IMR-90 (cell line): ENCODE results near the gene DDX24. TPM values are rescaled to one million over a fixed set of nuclear protein-coding genes. Genes with fewer than 3 reads are reported as not detected.

Experiments
- ATAC-seq: fragments of 200-7000 bp; cut with Tn5 transposase; 2 replicates; pipeline ENCODE4 v1.9.1; 2020; ENCODE audit warnings: low read depth, mild to moderate bottlenecking, moderate library complexity
- BruUV-seq: library from RNA; stranded (reverse); fragments of 400-500 nt; replicated peaks from 2 replicates; lab custom pipeline; 2021; lab: Mats Ljungman, UMichigan
- CTCF ChIA-PET: fragments of 300-600 bp; formaldehyde crosslinking; extraction: SDS; loops from one replicate; lab custom pipeline; 2021; ENCODE audit warnings: antibody characterized with exemption; lab: Yijun Ruan, JAX
- POLR2A ChIA-PET: fragments of 300-600 bp; sonication (Branson Sonifier 250); formaldehyde crosslinking; loops from one replicate; lab custom pipeline; 2022; ENCODE audit warnings: antibody characterized with exemption; ENCODE audit not compliant: unreplicated experiment; lab: Charles Lee
- DNase-seq: peaks from one replicate; pipeline ENCODE4 v3.0.0; 2013
- H2AFZ ChIP-seq: replicated peaks from 2 replicates; pipeline ENCODE3; 2013; ENCODE audit warnings: low read length, mild to moderate bottlenecking; ENCODE audit not compliant: poor library complexity
- H2AK5ac ChIP-seq: 2 replicates; pipeline ENCODE4 v1.6.1; 2013; ENCODE audit warnings: low read depth, low read length, inconsistent platforms
- H2AK9ac ChIP-seq: replicated peaks from 2 replicates; pipeline ENCODE3; 2013; ENCODE audit warnings: mild to moderate bottlenecking, low read depth, low read length, moderate library complexity; ENCODE audit not compliant: poor library complexity
- H2BK120ac ChIP-seq: 2 replicates; pipeline ENCODE4 v1.6.1; 2013; ENCODE audit warnings: low read depth, low read length, inconsistent platforms
- H2BK15ac ChIP-seq: 3 replicates; pipeline ENCODE4 v1.6.1; 2013; ENCODE audit warnings: low read depth, low read length, inconsistent platforms
- H2BK20ac ChIP-seq: 2 replicates; pipeline ENCODE4 v1.6.1; 2013; ENCODE audit warnings: low read depth, mild to moderate bottlenecking, inconsistent platforms, low read length, moderate library complexity
- H2BK5ac ChIP-seq: 2 replicates; pipeline ENCODE4 v1.6.1; 2013; ENCODE audit warnings: mild to moderate bottlenecking, low read depth, low read length, inconsistent platforms; ENCODE audit not compliant: poor library complexity, severe bottlenecking
- H3K14ac ChIP-seq: replicated peaks from 2 replicates; pipeline ENCODE4 v1.6.1; 2013; ENCODE audit warnings: low read depth, low read length, inconsistent platforms
- H3K18ac ChIP-seq: 2 replicates; pipeline ENCODE4 v1.6.1; 2013; ENCODE audit warnings: low read depth, low read length, control low read depth
- H3K23ac ChIP-seq: 2 replicates; pipeline ENCODE4 v1.6.1; 2013; ENCODE audit warnings: low read depth, low read length, inconsistent platforms
- H3K27ac ChIP-seq: 2 replicates; pipeline ENCODE4 v1.5.1; 2013; ENCODE audit warnings: mild to moderate bottlenecking, control low read depth, low read length; ENCODE audit not compliant: insufficient read depth
- H3K27me3 ChIP-seq: 2 replicates; pipeline ENCODE4 v1.6.1; 2013; ENCODE audit warnings: low read length; ENCODE audit not compliant: control insufficient read depth, insufficient read depth
- H3K36me3 ChIP-seq: 2 replicates; pipeline ENCODE4 v1.6.1; 2013; ENCODE audit warnings: low read length, mixed read lengths; ENCODE audit not compliant: control insufficient read depth, insufficient read depth
- H3K4ac ChIP-seq: 2 replicates; pipeline ENCODE4 v1.6.1; 2013; ENCODE audit warnings: low read depth, low read length, inconsistent platforms
- H3K4me1 ChIP-seq: 2 replicates; pipeline ENCODE4 v1.6.1; 2013; ENCODE audit warnings: low read length, mixed read lengths; ENCODE audit not compliant: control insufficient read depth, insufficient read depth
- H3K4me2 ChIP-seq: 2 replicates; pipeline ENCODE4 v1.6.1; 2013; ENCODE audit warnings: low read depth, mild to moderate bottlenecking, control low read depth, low read length, moderate library complexity
- H3K4me3 ChIP-seq: 2 replicates; pipeline ENCODE4 v1.5.1; 2013; ENCODE audit warnings: low read depth, mild to moderate bottlenecking, control low read depth, low read length, moderate library complexity; ENCODE audit not compliant: insufficient read depth
- H3K56ac ChIP-seq: 2 replicates; pipeline ENCODE4 v1.6.1; 2013; ENCODE audit warnings: low read length, inconsistent platforms; ENCODE audit not compliant: insufficient read depth; ENCODE audit errors: extremely low read depth
- H3K79me1 ChIP-seq, 2 experiments: 2 replicates each; pipeline ENCODE4 v1.6.1; 2013; ENCODE audit warnings: low read length in 2 of 2, inconsistent platforms in 1 of 2, low read depth in 1 of 2
- H3K9ac ChIP-seq: 2 replicates; pipeline ENCODE4 v1.6.1; 2013; ENCODE audit warnings: low read depth, low read length, control low read depth
- H3K9me1 ChIP-seq: 2 replicates; pipeline ENCODE4 v1.6.1; 2013; ENCODE audit warnings: low read length, inconsistent platforms; ENCODE audit not compliant: insufficient read depth
- H3K9me3 ChIP-seq: 2 replicates; pipeline ENCODE4 v1.6.1; 2013; ENCODE audit warnings: low read length; ENCODE audit not compliant: control insufficient read depth, insufficient read depth
- H4K20me1 ChIP-seq: 2 replicates; pipeline ENCODE4 v1.6.1; 2013; ENCODE audit warnings: low read length, inconsistent platforms; ENCODE audit not compliant: insufficient read depth
- H4K5ac ChIP-seq: 2 replicates; pipeline ENCODE4 v1.6.1; 2013; ENCODE audit warnings: mild to moderate bottlenecking, low read depth, low read length, control low read depth
- H4K8ac ChIP-seq, 2 experiments: 2 replicates each; pipeline ENCODE4 v1.6.1; 2013; ENCODE audit warnings: low read depth in 2 of 2, low read length in 2 of 2, control low read depth in 1 of 2, inconsistent platforms in 1 of 2
- H4K91ac ChIP-seq: 2 replicates; pipeline ENCODE4 v1.6.1; 2013; ENCODE audit warnings: low read depth, low read length, inconsistent platforms; ENCODE audit not compliant: insufficient read depth
- CEBPB ChIP-seq: IDR thresholded peaks from 2 replicates; pipeline ENCODE4 v1.6.1; 2012; ENCODE audit warnings: low read depth, low read length, improper control_type of control experiment
- CHD1 ChIP-seq: IDR thresholded peaks from 2 replicates; pipeline ENCODE4 v1.6.1; 2012; ENCODE audit warnings: low read depth, low read length, improper control_type of control experiment
- FOS ChIP-seq: fragments of 150-350 bp; IDR thresholded peaks from 2 replicates; pipeline ENCODE4 v1.6.1; 2016; ENCODE audit warnings: low read depth, low read length
- MAFK ChIP-seq: IDR thresholded peaks from 2 replicates; pipeline ENCODE4 v1.6.1; 2012; ENCODE audit warnings: low read depth, low read length, improper control_type of control experiment
- MAZ ChIP-seq: IDR thresholded peaks from 2 replicates; pipeline ENCODE4 v1.6.1; 2012; ENCODE audit warnings: low read depth, mild to moderate bottlenecking, low read length, improper control_type of control experiment, moderate library complexity, borderline replicate concordance
- RAD21 ChIP-seq: IDR thresholded peaks from 2 replicates; pipeline ENCODE4 v1.6.1; 2012; ENCODE audit warnings: low read length, improper control_type of control experiment
- RCOR1 ChIP-seq: IDR thresholded peaks from 2 replicates; pipeline ENCODE4 v1.6.1; 2012; ENCODE audit warnings: mild to moderate bottlenecking, low read length, improper control_type of control experiment; ENCODE audit not compliant: insufficient replicate concordance
- RFX5 ChIP-seq: IDR thresholded peaks from 2 replicates; pipeline ENCODE4 v1.8.0; 2012; ENCODE audit warnings: low read depth, mild to moderate bottlenecking, low read length, moderate library complexity
- SMC3 ChIP-seq: fragments of 150-350 bp; IDR thresholded peaks from 2 replicates; pipeline ENCODE4 v1.6.1; 2016; ENCODE audit warnings: low read depth, mild to moderate bottlenecking, antibody characterized with exemption, low read length, moderate library complexity
- WGBS, 2 experiments: methylation state at CpG; one replicate each; pipeline versions ENCODE4 v1.1.5 to v1.1.7; 2013; ENCODE audit warnings: missing lambda C conversion rate in 2 of 2; ENCODE audit not compliant: insufficient read length in 1 of 2; ENCODE audit errors: extremely low coverage in 2 of 2; 5-methylcytosine and 5-hydroxymethylcytosine counted together
- dilution Hi-C: fragments of 300-500 bp; cut with HindIII; formaldehyde crosslinking; loops from one replicate; pipeline ENCODE4 v1.14.3; 2018; ENCODE audit warnings: low sequenced_read_pairs; ENCODE audit not compliant: unreplicated experiment
- in situ Hi-C: fragments of 300-500 bp; cut with MboI; formaldehyde crosslinking; loops from 3 replicates; pipeline ENCODE4 v1.14.3; 2019; ENCODE audit warnings: low sequenced_read_pairs, inconsistent platforms, mixed read lengths
- intact Hi-C: fragments of 100-400 bp; cut with micrococcal nuclease; formaldehyde crosslinking; loops from 2 replicates; pipeline ENCODE4 v1.10.0; 2022
- polyA plus RNA-seq, 3 experiments: library from polyadenylated mRNA; depleted of rRNA; stranded (reverse); fragments of >200 nt; gene quantifications; 2 replicates each; pipeline ENCODE4 v1.2.3, GENCODE V29; 2012; ENCODE audit warnings: low replicate concordance in 1 of 3
- total RNA-seq: library from RNA; depleted of rRNA; stranded (reverse); fragments of >200 nt; gene quantifications from 2 replicates; pipeline ENCODE4 v1.2.3, GENCODE V29; 2012
- TF ChIP-seq, protein P1 (sequence below): fragments of 150-350 bp; IDR thresholded peaks from 2 replicates; pipeline ENCODE4 v1.6.1; 2017; ENCODE audit warnings: mild to moderate bottlenecking, antibody characterized with exemption, low read length, low read depth
- TF ChIP-seq, protein P2 (sequence below): fragments of 150-350 bp; IDR thresholded peaks from 2 replicates; pipeline ENCODE4 v1.6.1; 2016; ENCODE audit warnings: low read depth, mild to moderate bottlenecking, low read length, moderate library complexity, borderline replicate concordance

Gene DDX24
- total and polyA plus RNA-seq, 2 of the 4 experiments (the other 2 are of a cell fraction): 134 to 155 TPM

DNA sequence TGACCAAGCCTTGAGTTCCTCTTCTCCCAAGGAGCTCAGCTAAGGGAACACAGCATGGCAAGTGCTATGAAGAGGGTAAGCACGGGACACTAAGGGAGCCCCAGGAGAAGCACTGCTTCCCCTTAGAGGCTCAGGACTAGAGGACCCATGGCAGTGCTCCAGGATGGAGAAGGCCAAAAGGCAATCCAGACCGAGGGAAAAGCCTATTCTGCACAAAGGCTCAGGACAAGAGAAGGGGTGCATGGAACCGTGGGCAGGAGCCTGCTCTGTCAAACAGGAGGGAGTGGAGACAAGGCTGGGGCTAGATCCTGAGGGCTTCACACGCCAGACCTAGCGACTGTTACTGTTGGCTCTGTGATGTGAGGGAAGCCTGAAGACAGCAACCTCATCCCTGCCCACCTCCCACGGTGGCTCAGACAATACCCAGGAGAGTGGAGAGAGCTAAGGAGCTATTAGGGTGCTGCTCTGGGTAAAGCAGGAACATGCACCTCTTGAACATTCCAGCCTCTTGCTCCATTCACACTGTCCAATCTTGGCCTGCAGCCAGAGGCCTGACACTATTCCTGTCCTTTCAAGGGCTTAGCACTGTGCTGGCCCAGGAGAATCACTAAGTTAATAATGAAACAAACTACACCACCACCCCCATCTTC lies 30.6 kb downstream of the DDX24 start:
- dilution Hi-C loops: no loop called here
- peaks cover 82% of the 10 kb centered on the region for H3K36me3 ChIP-seq
- ChIA-PET POLR2A (no interaction called here), CTCF (interaction anchor here (1.9 to 5.3 kb wide), 2 partner anchors 82 to 86 kb away, joined by 8 to 35 read pairs; no protein-coding TSS in a partner anchor)
- no peak overlapping the region for H2BK120ac ChIP-seq
- no peaks in the 10 kb centered on the region for H3K9me3 ChIP-seq
- no peak overlapping the region for H3K23ac ChIP-seq
- H2BK20ac ChIP-seq: no peak overlapping the region
- no peak overlapping the region for H2AK5ac ChIP-seq
- H3K4me3 ChIP-seq: no peak overlapping the region
- H3K9ac ChIP-seq: no peak overlapping the region
- H3K56ac ChIP-seq: no peak overlapping the region
- H4K8ac ChIP-seq: no peak overlapping the region
- DNase-seq: no peak
- H4K20me1 ChIP-seq: 0 out of 2 replicates have a peak, but pooled peaks cover 4% of the 10 kb centered on the region
- no peak overlapping the region for H2AFZ ChIP-seq
- BruUV-seq: no TSS peak
- H2AK9ac ChIP-seq: no peak overlapping the region
- no peak overlapping the region for H2BK15ac ChIP-seq
- peaks cover 13 to 18% of the 10 kb centered on the region in 2 experiments; a peak in 3 of 4 replicates for H3K79me1 ChIP-seq
- no peak overlapping the region for H3K27ac ChIP-seq
- TF ChIP-seq RFX5 (no peak), FOS (no peak), CHD1 (no peak), CEBPB (no peak), MAFK (no peak), SMC3 (no peak), RAD21 (no peak), MAZ (no peak), RCOR1 (no peak)
- TF ChIP-seq, protein P1, sequence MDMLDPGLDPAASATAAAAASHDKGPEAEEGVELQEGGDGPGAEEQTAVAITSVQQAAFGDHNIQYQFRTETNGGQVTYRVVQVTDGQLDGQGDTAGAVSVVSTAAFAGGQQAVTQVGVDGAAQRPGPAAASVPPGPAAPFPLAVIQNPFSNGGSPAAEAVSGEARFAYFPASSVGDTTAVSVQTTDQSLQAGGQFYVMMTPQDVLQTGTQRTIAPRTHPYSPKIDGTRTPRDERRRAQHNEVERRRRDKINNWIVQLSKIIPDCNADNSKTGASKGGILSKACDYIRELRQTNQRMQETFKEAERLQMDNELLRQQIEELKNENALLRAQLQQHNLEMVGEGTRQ: no peak
- TF ChIP-seq, protein P2, sequence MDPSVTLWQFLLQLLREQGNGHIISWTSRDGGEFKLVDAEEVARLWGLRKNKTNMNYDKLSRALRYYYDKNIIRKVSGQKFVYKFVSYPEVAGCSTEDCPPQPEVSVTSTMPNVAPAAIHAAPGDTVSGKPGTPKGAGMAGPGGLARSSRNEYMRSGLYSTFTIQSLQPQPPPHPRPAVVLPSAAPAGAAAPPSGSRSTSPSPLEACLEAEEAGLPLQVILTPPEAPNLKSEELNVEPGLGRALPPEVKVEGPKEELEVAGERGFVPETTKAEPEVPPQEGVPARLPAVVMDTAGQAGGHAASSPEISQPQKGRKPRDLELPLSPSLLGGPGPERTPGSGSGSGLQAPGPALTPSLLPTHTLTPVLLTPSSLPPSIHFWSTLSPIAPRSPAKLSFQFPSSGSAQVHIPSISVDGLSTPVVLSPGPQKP: no peak
- no peak overlapping the region for H4K5ac ChIP-seq
- intact Hi-C loops: no loop called here
- no peaks in the 10 kb centered on the region for H3K27me3 ChIP-seq
- in situ Hi-C loops: no loop called here
- H3K4me1 ChIP-seq: no peaks in the 10 kb centered on the region
- no peak overlapping the region for H3K4me2 ChIP-seq
- no peak overlapping the region for H3K18ac ChIP-seq
- H3K9me1 ChIP-seq: no peaks in the 10 kb centered on the region
- no peak for ATAC-seq
- no peak overlapping the region for H2BK5ac ChIP-seq
- no CpG with 5 or more reads among the region's 6 CpGs for WGBS, 2 experiments
- no peak overlapping the region for H3K4ac ChIP-seq
- no peak overlapping the region for H4K91ac ChIP-seq
- H3K14ac ChIP-seq: no peak overlapping the region
